Measurements from ENCODE around the gene CES5A. TPM values are rescaled to one million over a fixed set of nuclear protein-coding genes. Genes with fewer than 3 reads are reported as not detected.
"Not testable (repeated sequence)": the region's sequence is repeated elsewhere in the genome, so short reads cannot be mapped to it uniquely, and the experiment has no call there.

CES5A gene
- total RNA-seq, 1 experiment from 2014 or later: not detected

- DNase-seq (ENCODE audit: low spot score): peak; percentile 32
These were observed 1.7 kb upstream of the CES5A start for GRCh38 chr16:55876854-55877253.

GRCh38 chr16:55873122-55873521, 2.1 kb downstream of the CES5A start:
- no peak for DNase-seq (ENCODE audit: low spot score)

- no peak for DNase-seq (ENCODE audit: low spot score)
These were observed 3.0 kb downstream of the CES5A start for GRCh38 chr16:55872130-55872529.

GRCh38 chr16:55871411-55872038, 3.6 kb downstream of the CES5A start:
- no peak for DNase-seq (ENCODE audit: low spot score)

- DNase-seq (ENCODE audit: low spot score): no peak
These were observed 6.2 kb downstream of the CES5A start for GRCh38 chr16:55868980-55869379.

GRCh38 chr16:55868137-55868536, 7.0 kb downstream of the CES5A start:
- DNase-seq (ENCODE audit: low spot score): no peak

GRCh38 chr16:55861288-55861687, 13.9 kb downstream of the CES5A start:
- no peak for DNase-seq (ENCODE audit: low spot score)

- DNase-seq (ENCODE audit: low spot score): not testable (repeated sequence)
These were observed 17.5 kb downstream of the CES5A start for GRCh38 chr16:55857650-55858049.

- DNase-seq (ENCODE audit: low spot score): no peak
These were observed 18.2 kb downstream of the CES5A start for GRCh38 chr16:55856950-55857349.

- no peak for DNase-seq (ENCODE audit: low spot score)
These were observed 22.1 kb downstream of the CES5A start for GRCh38 chr16:55853114-55853513.

GRCh38 chr16:55849536-55849935, 25.6 kb downstream of the CES5A start:
- no peak for DNase-seq (ENCODE audit: low spot score)

GRCh38 chr16:55846598-55847346, 28.4 kb downstream of the CES5A start:
- DNase-seq (ENCODE audit: low spot score): no peak

- no peak for DNase-seq (ENCODE audit: low spot score)
These were observed 32.1 kb downstream of the CES5A start for GRCh38 chr16:55843105-55843395.

- DNase-seq (ENCODE audit: low spot score): peak; percentile 25
These were observed 32.6 kb downstream of the CES5A start for GRCh38 chr16:55842369-55843104.

- DNase-seq (ENCODE audit: low spot score): no peak
These were observed 36.1 kb downstream of the CES5A start for GRCh38 chr16:55839115-55839514.

- DNase-seq (ENCODE audit: low spot score): no peak
These were observed 39.0 kb downstream of the CES5A start for GRCh38 chr16:55836158-55836611.

GRCh38 chr16:55835581-55835980, 39.6 kb downstream of the CES5A start:
- no peak for DNase-seq (ENCODE audit: low spot score)

GRCh38 chr16:55835173-55835572, 40.0 kb downstream of the CES5A start:
- DNase-seq (ENCODE audit: low spot score): not testable (repeated sequence)

- DNase-seq (ENCODE audit: low spot score): no peak
These were observed 41.1 kb downstream of the CES5A start for GRCh38 chr16:55834049-55834448.

GRCh38 chr16:55832773-55833691, 42.1 kb downstream of the CES5A start, which contains the start of gene CES1:
Gene CES1, minus strand, starts transcription at chr16:55833096. Its CDS starts 41 bp downstream, at chr16:55833055.
- no peak for DNase-seq (ENCODE audit: low spot score)

GRCh38 chr16:55832425-55832772, 42.8 kb downstream of the CES5A start:
- no peak for DNase-seq (ENCODE audit: low spot score)
